GM21367 (cell line): Measurements from ENCODE around the gene CIB4.

Experiments
- ATAC-seq: cut with Tn5 transposase; IDR thresholded peaks from one replicate; pipeline ENCODE4 v1.9.1; 2021; ENCODE audit not compliant: unreplicated experiment

Gene CIB4

DNA sequence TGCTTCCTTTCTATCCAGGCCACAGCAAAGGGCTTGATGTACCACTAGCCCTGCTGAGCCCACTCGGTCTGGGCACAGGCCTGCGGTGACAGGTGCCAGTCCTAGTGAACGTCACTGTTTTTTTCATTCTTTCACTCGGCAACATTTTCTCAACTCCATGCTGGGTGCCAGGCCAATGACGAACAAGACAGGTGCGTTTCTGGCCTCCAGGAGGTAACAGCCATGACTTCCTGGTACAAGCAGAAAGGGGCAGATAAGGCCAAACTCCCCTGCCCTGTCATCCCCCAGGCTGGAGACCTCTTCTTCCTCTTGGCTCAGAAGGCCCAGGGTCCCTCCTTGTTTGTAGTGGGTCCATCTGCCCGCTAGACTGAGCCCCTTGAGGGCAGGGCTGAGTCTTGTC lies 107.5 kb downstream of the CIB4 start:
- ATAC-seq, result no peak

DNA sequence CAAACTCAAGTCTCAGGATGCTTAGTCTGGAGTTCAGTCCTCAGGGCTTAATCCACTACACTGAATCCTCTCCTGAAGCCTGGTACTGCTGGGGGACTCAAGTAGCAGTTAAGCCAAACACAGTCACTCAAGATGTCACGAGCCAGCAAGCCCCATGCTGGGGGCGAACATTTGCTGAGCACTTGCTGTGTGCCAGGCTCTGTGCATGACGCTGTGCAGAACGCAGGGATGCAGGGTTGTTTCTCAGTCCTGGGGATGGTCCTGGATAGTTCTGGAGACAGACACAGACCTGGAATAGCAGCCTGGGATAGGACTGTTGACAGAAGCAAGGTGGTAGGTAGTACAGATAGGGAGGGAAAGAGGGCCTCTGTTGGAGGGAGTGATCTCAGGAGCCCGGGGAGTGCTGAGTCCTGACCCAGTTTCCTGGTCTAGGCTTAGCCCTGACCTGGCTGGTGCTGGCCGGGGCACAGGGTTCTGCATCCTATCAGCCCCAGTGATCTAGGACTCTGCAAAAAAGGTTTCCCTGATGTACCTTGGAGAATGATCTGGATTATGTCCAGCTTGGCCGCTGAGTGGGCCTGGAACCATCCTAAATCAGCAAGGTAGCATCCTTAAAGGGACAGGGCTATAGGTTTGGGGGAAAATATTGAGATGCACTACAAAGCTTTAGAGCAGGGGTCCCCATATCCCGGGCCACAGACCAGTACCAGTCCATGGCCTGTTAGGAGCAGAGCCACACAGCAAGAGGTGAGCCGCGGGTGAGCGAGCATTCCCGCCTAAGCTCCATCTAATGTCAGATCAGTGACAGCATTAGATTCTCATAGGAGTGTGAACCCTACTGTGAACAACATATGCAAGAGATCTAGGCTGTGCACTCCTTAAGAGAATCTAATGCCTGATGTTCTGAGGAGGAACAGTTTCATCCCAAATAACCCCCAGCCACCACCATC lies 108.6 kb downstream of the CIB4 start:
- ATAC-seq, result no peak
